BJ (cell line): ENCODE measurements around the gene KIF3A. TPM values are rescaled to one million over a fixed set of nuclear protein-coding genes. Genes with fewer than 3 reads are reported as not detected.
A peak's percentile ranks its signal among the peaks of the same experiment; 100 is the strongest.

Experiments
- CTCF ChIA-PET: fragments of 350-600 bp; formaldehyde crosslinking; extraction: SDS; loops from one replicate; lab custom pipeline; 2021; ENCODE audit warnings: antibody characterized with exemption, inconsistent platforms; lab: Yijun Ruan, JAX
- POLR2A ChIA-PET: fragments of 300-600 bp; sonication (Branson Sonifier 250); formaldehyde crosslinking; extraction: SDS; loops from one replicate; lab custom pipeline; 2021; ENCODE audit warnings: antibody characterized with exemption; lab: Charles Lee
- DNase-seq: peaks from one replicate; pipeline ENCODE4 v3.0.0-alpha.2; 2011; ENCODE audit warnings: low read depth
- H3K27me3 ChIP-seq: 2 replicates; pipeline ENCODE4 v1.6.0; 2011; ENCODE audit warnings: low read length; ENCODE audit not compliant: control insufficient read depth, insufficient read depth
- H3K36me3 ChIP-seq: 2 replicates; pipeline ENCODE4 v1.5.1; 2011; ENCODE audit warnings: low read length; ENCODE audit not compliant: control insufficient read depth, insufficient read depth
- H3K4me3 ChIP-seq: 2 replicates; pipeline ENCODE4 v1.5.1; 2011; ENCODE audit warnings: low read depth, mild to moderate bottlenecking, control low read depth, low read length
- polyA plus RNA-seq: library from polyadenylated mRNA; depleted of rRNA; stranded (reverse); fragments of >200 nt; gene quantifications from 2 replicates; pipeline ENCODE4 v1.2.3, GENCODE V29; 2011
- TF ChIP-seq, protein P1 (sequence below): IDR thresholded peaks from 2 replicates; pipeline ENCODE4 v1.5.1; 2011; ENCODE audit warnings: low read depth, mild to moderate bottlenecking, control low read depth, inconsistent platforms, low read length, moderate library complexity; ENCODE audit not compliant: insufficient read depth

The KIF3A gene
- polyA plus RNA-seq, 1 experiment, result 2.9 TPM

DNA sequence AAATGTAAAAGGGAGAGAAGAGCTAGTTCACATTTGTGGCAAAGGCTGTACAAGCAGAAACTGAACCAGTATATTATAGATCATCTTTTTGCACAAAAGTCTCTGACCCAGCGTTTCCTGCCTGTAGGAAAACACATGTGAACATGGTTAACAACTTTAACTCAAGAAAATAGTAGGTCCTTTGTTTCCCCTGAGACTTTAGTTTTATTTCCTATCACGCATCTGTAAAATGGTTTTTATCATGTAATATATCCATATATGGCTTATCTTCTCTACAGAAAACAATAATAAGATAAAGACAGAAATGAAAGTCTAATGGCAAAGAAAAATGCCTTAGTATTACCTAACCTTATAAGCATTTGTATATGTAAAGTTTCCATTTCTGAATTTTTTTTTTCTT, 2.7 kb downstream of the KIF3A start:
- Histone ChIP-seq H3K27me3 (no peaks in the 10 kb centered on the region), H3K36me3 (no peaks in the 10 kb centered on the region), H3K4me3 (no peak overlapping the region)
- TF ChIP-seq, protein P1, sequence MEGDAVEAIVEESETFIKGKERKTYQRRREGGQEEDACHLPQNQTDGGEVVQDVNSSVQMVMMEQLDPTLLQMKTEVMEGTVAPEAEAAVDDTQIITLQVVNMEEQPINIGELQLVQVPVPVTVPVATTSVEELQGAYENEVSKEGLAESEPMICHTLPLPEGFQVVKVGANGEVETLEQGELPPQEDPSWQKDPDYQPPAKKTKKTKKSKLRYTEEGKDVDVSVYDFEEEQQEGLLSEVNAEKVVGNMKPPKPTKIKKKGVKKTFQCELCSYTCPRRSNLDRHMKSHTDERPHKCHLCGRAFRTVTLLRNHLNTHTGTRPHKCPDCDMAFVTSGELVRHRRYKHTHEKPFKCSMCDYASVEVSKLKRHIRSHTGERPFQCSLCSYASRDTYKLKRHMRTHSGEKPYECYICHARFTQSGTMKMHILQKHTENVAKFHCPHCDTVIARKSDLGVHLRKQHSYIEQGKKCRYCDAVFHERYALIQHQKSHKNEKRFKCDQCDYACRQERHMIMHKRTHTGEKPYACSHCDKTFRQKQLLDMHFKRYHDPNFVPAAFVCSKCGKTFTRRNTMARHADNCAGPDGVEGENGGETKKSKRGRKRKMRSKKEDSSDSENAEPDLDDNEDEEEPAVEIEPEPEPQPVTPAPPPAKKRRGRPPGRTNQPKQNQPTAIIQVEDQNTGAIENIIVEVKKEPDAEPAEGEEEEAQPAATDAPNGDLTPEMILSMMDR, result no peak
- no peak for DNase-seq
- POLR2A ChIA-PET, result no interaction called here
- CTCF ChIA-PET, result interaction anchor here (1.5 to 1.6 kb wide), 2 partner anchors 19 to 85 kb away, joined by 4 read pairs; no protein-coding TSS in a partner anchor

DNA sequence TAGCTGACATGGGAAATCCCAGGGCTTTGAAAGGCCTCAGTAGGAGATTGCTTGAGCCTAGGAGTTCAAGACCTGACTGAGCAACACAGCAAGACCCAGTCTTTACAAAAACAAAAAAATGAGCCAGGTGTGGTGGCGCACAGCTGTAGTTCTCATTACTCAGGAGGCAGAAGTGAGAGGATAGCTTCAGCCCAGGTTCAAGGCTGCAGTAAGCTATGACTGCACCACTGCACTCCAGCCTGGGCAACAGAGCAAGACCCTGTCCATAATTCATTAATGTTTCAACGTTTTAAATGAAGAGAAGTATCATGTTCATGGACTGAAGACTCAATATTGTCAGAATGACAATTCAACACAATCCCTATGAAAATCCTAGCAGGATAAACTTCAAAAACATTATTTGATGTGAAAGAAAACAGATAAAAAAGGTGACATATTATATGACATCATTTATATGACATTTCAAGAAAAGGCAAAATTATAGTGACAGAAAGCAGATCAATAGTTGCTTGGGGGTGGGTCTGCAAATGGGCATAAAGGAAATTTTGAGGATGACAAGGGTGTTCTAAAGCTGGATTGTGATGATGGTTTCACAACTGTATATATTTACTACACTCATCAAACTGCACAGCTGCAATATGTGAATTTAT, 3.7 kb downstream of the KIF3A start:
- H3K36me3 ChIP-seq, result no peaks in the 10 kb centered on the region
- TF ChIP-seq, protein P1, result no peak
- no peak overlapping the region for H3K4me3 ChIP-seq
- ChIA-PET CTCF (interaction anchor here (1.5 to 1.6 kb wide), 2 partner anchors 18 to 87 kb away, joined by 4 to 5 read pairs; no protein-coding TSS in a partner anchor), POLR2A (no interaction called here)
- no peak for DNase-seq
- no peaks in the 10 kb centered on the region for H3K27me3 ChIP-seq

DNA sequence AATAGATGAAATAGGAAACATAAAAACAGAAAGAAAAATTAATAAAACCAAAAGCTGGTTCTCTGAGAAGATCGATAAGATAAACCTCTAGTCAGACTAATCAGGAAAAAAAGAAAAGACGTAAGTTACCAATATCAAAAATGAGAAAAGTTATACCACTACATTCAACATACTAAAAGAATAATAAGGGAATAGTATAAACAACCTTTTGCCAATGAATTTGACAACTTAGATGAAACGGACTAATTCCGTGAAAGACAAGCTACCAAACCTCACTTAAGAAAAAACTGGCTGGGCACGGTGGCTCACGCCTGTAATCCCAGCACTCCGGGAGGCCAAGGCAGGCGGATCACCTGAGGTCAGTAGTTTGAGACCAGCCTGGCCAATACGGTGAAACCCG, 7.5 kb downstream of the KIF3A start:
- DNase-seq, result no peak
- no peaks in the 10 kb centered on the region for H3K36me3 ChIP-seq
- TF ChIP-seq, protein P1, result no peak
- POLR2A ChIA-PET, result no interaction called here
- no peak overlapping the region for H3K4me3 ChIP-seq
- CTCF ChIA-PET, result no interaction called here
- H3K27me3 ChIP-seq, result no peaks in the 10 kb centered on the region

DNA sequence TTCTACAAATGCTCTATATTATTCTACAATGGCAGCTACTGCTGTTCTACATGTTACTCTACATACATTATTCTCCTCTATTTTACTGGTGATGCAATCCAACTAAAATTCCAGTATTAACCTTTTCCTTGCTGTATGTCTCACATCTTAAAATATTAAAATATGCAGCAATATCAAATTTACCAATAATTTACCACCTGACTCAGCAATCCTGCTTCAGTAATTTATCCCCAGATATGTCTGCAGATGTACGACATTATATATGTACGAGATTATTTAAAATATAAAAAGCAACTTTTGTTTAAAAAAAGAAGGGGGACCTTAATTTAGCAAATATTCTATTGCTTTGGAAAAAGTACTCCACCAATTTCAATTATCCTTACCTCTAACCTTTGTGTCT, 11.6 kb downstream of the KIF3A start:
- DNase-seq, result no peak
- CTCF ChIA-PET, result interaction anchor here (1.7 kb wide), 1 partner anchor 95 kb away, joined by 7 read pairs; no protein-coding TSS in a partner anchor
- Histone ChIP-seq H3K4me3 (no peak overlapping the region), H3K27me3 (no peaks in the 10 kb centered on the region), H3K36me3 (no peaks in the 10 kb centered on the region)
- POLR2A ChIA-PET, result no interaction called here
- TF ChIP-seq, protein P1, result no peak

DNA sequence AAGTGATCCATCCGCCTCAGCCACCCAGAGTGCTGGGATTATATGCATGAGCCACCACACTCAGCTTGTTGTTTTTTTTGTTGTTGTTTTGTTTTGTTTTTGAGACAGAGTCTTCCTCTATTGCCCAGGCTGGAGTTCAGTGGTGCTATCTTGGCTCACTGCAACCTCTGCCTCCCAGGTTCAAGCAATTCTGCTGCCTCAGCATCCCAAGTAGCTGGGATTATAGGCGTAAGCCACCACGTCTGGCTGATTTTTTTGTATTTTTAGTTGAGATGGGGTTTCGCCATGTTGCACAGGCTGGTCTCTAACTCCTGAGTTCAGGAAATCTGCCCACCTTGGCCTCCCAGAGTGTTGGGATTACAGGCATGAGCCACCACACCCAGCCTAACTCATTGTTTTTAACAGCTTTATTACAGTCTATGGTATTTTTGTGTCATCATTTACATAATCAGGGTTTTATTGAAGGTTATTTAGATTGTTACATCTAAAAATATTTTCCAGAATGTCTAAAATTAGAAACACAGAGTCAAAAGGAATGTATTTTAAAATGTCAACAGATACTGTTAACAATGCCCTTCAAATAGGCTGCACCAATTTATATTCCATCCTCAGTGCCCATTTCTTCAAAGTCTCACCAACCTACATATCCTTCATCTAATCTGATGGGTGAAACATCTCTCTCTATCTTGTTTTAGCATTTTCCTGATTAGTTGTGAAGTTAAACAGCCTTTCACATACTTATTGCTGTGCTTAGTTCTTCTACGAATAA, 18.6 kb downstream of the KIF3A start:
- POLR2A ChIA-PET, result no interaction called here
- CTCF ChIA-PET, result interaction anchor here (0.8 to 1.3 kb wide), 2 partner anchors 19 to 191 kb away, joined by 3 to 4 read pairs; partner anchors contain the start of gene KIF3A
- Histone ChIP-seq H3K4me3 (no peak overlapping the region), H3K27me3 (no peaks in the 10 kb centered on the region), H3K36me3 (no peaks in the 10 kb centered on the region)
- TF ChIP-seq, protein P1, result no peak
- peak; percentile 9 for DNase-seq
